ENCODE results near the gene RANBP10. TPM values are rescaled to one million over a fixed set of nuclear protein-coding genes. Genes with fewer than 3 reads are reported as not detected.
A peak's percentile ranks its signal among the peaks of the same experiment; 100 is the strongest.

RANBP10 gene
- total and polyA plus RNA-seq, 9 of the 15 experiments (the other 6 are each of a cell fraction or from before 2014, with no cell fraction given) = 0.61 to 19.3 (median 5.9) TPM

GRCh38 chr16:67846320-67847063, 40.1 kb upstream of the RANBP10 start, which contains the start of gene NUTF2 (continued):
- TF ChIP-seq ZNF511 (CRISPR knock-in tag; IDR thresholded peaks at IDR 0.05) (no peak; the same call in none of the 2 replicates), ZNF282 (CRISPR knock-in tag; IDR thresholded peaks at IDR 0.05) (no peak), PHF8 (IDR thresholded peaks at IDR 0.05; ENCODE audit: borderline replicate concordance, low read length) (peak; percentile 64), LEF1 (IDR thresholded peaks at IDR 0.05) (no peak), ZNF23 (CRISPR knock-in tag; IDR thresholded peaks at IDR 0.05) (no peak), PTTG1 (tag; IDR thresholded peaks at IDR 0.05; ENCODE audit: low read depth) (no peak), GATA2 (CRISPR knock-in tag; IDR thresholded peaks at IDR 0.05) (no peak), KLF13 (tag; IDR thresholded peaks at IDR 0.05; ENCODE audit: borderline replicate concordance, low read depth) (peak; percentile 54; the same call in 1 of the 2 replicates), KDM1A (IDR thresholded peaks at IDR 0.05) (no peak), FOXA1 (IDR thresholded peaks at IDR 0.05; ENCODE audit: borderline replicate concordance) (no peak), BCL6 (CRISPR knock-in tag; IDR thresholded peaks at IDR 0.05) (no peak), ZNF696 (CRISPR knock-in tag; conservative IDR thresholded peaks at IDR 0.05) (no peak), ZFPM2 (CRISPR knock-in tag; IDR thresholded peaks at IDR 0.05) (no peak), CCAR2 (IDR thresholded peaks at IDR 0.05; ENCODE audit: low read depth, low read length) (no peak), THAP12 (CRISPR knock-in tag; IDR thresholded peaks at IDR 0.05) (no peak), ZMIZ1 (IDR thresholded peaks at IDR 0.05; ENCODE audit: low read depth in 2 of 2, low read length in 2 of 2) (no peak; a peak in 1 of 4 replicates), ATF7 (IDR thresholded peaks at IDR 0.05) (peak; percentile 85), RBM15 (IDR thresholded peaks at IDR 0.05; ENCODE audit: insufficient read depth, low read length) (no peak), XRCC5 (IDR thresholded peaks at IDR 0.05; ENCODE audit: low read depth, low read length) (peak; percentile 98), ZNF561 (CRISPR knock-in tag; conservative IDR thresholded peaks at IDR 0.05) (no peak)
- TF ChIP-seq, protein P1, sequence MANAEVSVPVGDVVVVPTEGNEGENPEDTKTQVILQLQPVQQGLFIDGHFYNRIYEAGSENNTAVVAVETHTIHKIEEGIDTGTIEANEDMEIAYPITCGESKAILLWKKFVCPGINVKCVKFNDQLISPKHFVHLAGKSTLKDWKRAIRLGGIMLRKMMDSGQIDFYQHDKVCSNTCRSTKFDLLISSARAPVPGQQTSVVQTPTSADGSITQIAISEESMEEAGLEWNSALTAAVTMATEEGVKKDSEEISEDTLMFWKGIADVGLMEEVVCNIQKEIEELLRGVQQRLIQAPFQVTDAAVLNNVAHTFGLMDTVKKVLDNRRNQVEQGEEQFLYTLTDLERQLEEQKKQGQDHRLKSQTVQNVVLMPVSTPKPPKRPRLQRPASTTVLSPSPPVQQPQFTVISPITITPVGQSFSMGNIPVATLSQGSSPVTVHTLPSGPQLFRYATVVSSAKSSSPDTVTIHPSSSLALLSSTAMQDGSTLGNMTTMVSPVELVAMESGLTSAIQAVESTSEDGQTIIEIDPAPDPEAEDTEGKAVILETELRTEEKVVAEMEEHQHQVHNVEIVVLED (CRISPR knock-in tag; IDR thresholded peaks at IDR 0.05) = peak; percentile 86
